Mesangial cell (primary cell): ENCODE measurements around the gene MFSD2A. TPM values are rescaled to one million over a fixed set of nuclear protein-coding genes. Genes with fewer than 3 reads are reported as not detected.

Experiments
- total RNA-seq: library from RNA; depleted of rRNA; stranded (reverse); fragments of >200 nt; gene quantifications from 2 replicates; pipeline ENCODE4 v1.2.3, GENCODE V29; 2015

The MFSD2A gene
- total RNA-seq = 9.0 and 17.8 TPM in 2 replicates

GRCh38 chr1:39954870-39955546 is at the start of gene MFSD2A:
MFSD2A (plus strand) TSS chr1:39955145; CDS start chr1:39955293, 148 bp downstream.

Other genes with a start within 250 kb of the MFSD2A start
- gene PPIE, start 216.3 kb upstream of the MFSD2A start, total RNA-seq = 33.9 and 39.2 TPM in 2 replicates
- gene OXCT2, start 183.8 kb upstream of the MFSD2A start, total RNA-seq = 1.9 and 4.6 TPM in 2 replicates
- gene BMP8B, start 166.3 kb upstream of the MFSD2A start, total RNA-seq = 0.49 and 0.76 TPM in 2 replicates
- 12.2 and 13.9 TPM in 2 replicates for gene TRIT1, start 71.6 kb upstream of the MFSD2A start, total RNA-seq
- gene MYCL, start 53.2 kb upstream of the MFSD2A start, total RNA-seq = 0.63 and 2.1 TPM in 2 replicates
- gene CAP1, start 85.6 kb downstream of the MFSD2A start, total RNA-seq = 230 and 526 TPM in 2 replicates
- gene PPT1, start 142.1 kb downstream of the MFSD2A start, total RNA-seq = 64.0 and 71.1 TPM in 2 replicates
- 5.2 and 6.8 TPM in 2 replicates for gene RLF, start 206.2 kb downstream of the MFSD2A start, total RNA-seq